Body of pancreas (tissue), 4 donors: ENCODE data around the gene PTPRD.

Experiments used
- POLR2A ChIP-seq, 3 donors: fragments of 450-650 bp; IDR thresholded peaks; one replicate each; pipeline ENCODE4 v1.6.1; 2016; ENCODE audit warnings: antibody characterized with exemption in 3 of 3, mild to moderate bottlenecking in 2 of 3
- TF ChIP-seq, protein P1 (sequence below), 7 experiments: fragments of 450-650 bp in 4 of 7; fragments of 200-600 bp in 3 of 7; sonication (generic) in 3 of 7; IDR thresholded peaks; one replicate each; pipeline ENCODE4 v1.5.1; 2016 to 2019; ENCODE audit warnings: antibody characterized with exemption in 7 of 7

DNA sequence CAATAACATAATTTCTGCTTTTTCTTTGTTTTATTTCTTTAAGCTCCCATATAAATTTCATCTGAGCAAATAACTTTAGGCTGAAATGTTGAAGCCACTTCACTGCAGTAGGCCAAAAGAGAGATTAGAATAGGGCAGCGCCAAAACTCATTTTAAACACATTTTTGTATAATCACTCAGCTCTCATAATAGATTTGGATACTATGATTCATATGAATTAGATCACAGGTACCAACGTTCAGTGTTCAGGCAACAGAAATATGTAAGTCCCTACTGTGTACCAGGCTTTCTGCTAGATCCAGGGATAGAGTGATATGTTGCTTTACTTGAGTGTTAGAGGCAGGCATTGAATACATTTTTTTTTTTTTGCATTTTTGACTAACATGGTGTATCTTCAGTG lies 370.5 kb downstream of the PTPRD start:
- TF ChIP-seq, protein P1, sequence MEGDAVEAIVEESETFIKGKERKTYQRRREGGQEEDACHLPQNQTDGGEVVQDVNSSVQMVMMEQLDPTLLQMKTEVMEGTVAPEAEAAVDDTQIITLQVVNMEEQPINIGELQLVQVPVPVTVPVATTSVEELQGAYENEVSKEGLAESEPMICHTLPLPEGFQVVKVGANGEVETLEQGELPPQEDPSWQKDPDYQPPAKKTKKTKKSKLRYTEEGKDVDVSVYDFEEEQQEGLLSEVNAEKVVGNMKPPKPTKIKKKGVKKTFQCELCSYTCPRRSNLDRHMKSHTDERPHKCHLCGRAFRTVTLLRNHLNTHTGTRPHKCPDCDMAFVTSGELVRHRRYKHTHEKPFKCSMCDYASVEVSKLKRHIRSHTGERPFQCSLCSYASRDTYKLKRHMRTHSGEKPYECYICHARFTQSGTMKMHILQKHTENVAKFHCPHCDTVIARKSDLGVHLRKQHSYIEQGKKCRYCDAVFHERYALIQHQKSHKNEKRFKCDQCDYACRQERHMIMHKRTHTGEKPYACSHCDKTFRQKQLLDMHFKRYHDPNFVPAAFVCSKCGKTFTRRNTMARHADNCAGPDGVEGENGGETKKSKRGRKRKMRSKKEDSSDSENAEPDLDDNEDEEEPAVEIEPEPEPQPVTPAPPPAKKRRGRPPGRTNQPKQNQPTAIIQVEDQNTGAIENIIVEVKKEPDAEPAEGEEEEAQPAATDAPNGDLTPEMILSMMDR (IDR thresholded peaks at IDR 0.05) = no peak
- no peak for TF ChIP-seq POLR2A (IDR thresholded peaks at IDR 0.05)
